ENCODE measurements around the gene SLC35A3.

The SLC35A3 gene

GRCh38 chr1:100005424-100005823 is 35.6 kb downstream of the SLC35A3 start:
- in situ Hi-C loops (cut with MboI; ENCODE audit: low pct_unique_long_range_greater_than_20kb, low sequenced_read_pairs, unreplicated experiment): no loop called here
- DNase-seq (ENCODE audit: low spot score): no peak
- TF ChIP-seq CTCF (IDR thresholded peaks at IDR 0.05; ENCODE audit: extremely low read depth, insufficient read depth, missing control alignments): no peak

- no peak for DNase-seq (ENCODE audit: low spot score)
- TF ChIP-seq CTCF (IDR thresholded peaks at IDR 0.05; ENCODE audit: extremely low read depth, insufficient read depth, missing control alignments): no peak
- in situ Hi-C loops (cut with MboI; ENCODE audit: low pct_unique_long_range_greater_than_20kb, low sequenced_read_pairs, unreplicated experiment): no loop called here
Measured at GRCh38 chr1:100006688-100007087, 36.9 kb downstream of the SLC35A3 start.

- no peak for DNase-seq (ENCODE audit: low spot score)
- TF ChIP-seq CTCF (IDR thresholded peaks at IDR 0.05; ENCODE audit: extremely low read depth, insufficient read depth, missing control alignments): no peak
- in situ Hi-C loops (cut with MboI; ENCODE audit: low pct_unique_long_range_greater_than_20kb, low sequenced_read_pairs, unreplicated experiment): no loop called here
Measured at GRCh38 chr1:100009458-100009857, 39.7 kb downstream of the SLC35A3 start.

GRCh38 chr1:100010804-100011203 is 41.0 kb downstream of the SLC35A3 start:
- no peak for DNase-seq (ENCODE audit: low spot score)
- in situ Hi-C loops (cut with MboI; ENCODE audit: low pct_unique_long_range_greater_than_20kb, low sequenced_read_pairs, unreplicated experiment): no loop called here
- TF ChIP-seq CTCF (IDR thresholded peaks at IDR 0.05; ENCODE audit: extremely low read depth, insufficient read depth, missing control alignments): no peak

GRCh38 chr1:100019220-100019619 is 49.4 kb downstream of the SLC35A3 start:
- no peak for TF ChIP-seq CTCF (IDR thresholded peaks at IDR 0.05; ENCODE audit: extremely low read depth, insufficient read depth, missing control alignments)
- no peak for DNase-seq (ENCODE audit: low spot score)
- in situ Hi-C loops (cut with MboI; ENCODE audit: low pct_unique_long_range_greater_than_20kb, low sequenced_read_pairs, unreplicated experiment): no loop called here

- in situ Hi-C loops (cut with MboI; ENCODE audit: low pct_unique_long_range_greater_than_20kb, low sequenced_read_pairs, unreplicated experiment): no loop called here
Measured at GRCh38 chr1:100023482-100023881, 53.7 kb downstream of the SLC35A3 start.

More at GRCh38 chr1:100023482-100023881, 53.7 kb downstream of the SLC35A3 start:
- no peak for TF ChIP-seq CTCF (IDR thresholded peaks at IDR 0.05; ENCODE audit: extremely low read depth, insufficient read depth, missing control alignments)
- DNase-seq (ENCODE audit: low spot score): no peak
